Measurements from ENCODE around the gene ENTR1. TPM values are rescaled to one million over a fixed set of nuclear protein-coding genes. Genes with fewer than 3 reads are reported as not detected.

The ENTR1 gene
- total RNA-seq, 6 experiments from 2014 or later: 40.8 to 55.1 (median 43.7) TPM

DNA sequence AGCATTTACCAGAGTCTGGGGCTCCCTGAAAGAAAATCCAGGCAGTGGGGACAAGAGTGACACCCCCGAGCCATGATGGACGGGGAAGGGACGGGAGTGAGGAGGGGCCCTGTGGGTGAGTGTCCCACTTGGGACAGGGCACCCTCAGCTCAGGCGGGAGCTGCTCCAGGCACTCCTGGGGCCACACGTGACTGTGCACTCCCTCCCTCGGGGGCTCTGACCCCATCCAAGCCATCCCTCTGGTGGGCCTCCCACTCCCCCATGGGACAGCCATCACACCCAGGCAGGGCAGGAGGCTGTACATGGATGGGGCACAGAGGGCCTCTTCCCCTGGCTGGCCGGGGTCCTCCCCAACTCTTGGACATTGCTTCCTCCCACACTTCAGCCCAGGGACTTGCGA is 34.0 kb downstream of the ENTR1 start:
- 0 out of 2 replicates have a peak, but pooled peaks cover 2% of the 10 kb centered on the region for H3K27me3 Mint-ChIP-seq (ENCODE audit: insufficient read depth)
- H3K4me3 Mint-ChIP-seq: no peak overlapping the region
- peaks cover 13% of the 10 kb centered on the region for H3K4me1 Mint-ChIP-seq (ENCODE audit: low read depth)
- H3K27ac Mint-ChIP-seq: no peak overlapping the region
- TF ChIP-seq CTCF (IDR thresholded peaks at IDR 0.05): no peak
- no peaks in the 10 kb centered on the region; the same call in 1 of the 2 replicates for H3K36me3 Mint-ChIP-seq (ENCODE audit: low read depth)
- DNase-seq: no peak
- no peaks in the 10 kb centered on the region for H3K9me3 Mint-ChIP-seq

- Mint-ChIP-seq H3K27ac (no peak overlapping the region), H3K4me3 (no peak overlapping the region), H3K27me3 (ENCODE audit: insufficient read depth) (0 out of 2 replicates have a peak, but pooled peaks cover 2% of the 10 kb centered on the region), H3K9me3 (no peaks in the 10 kb centered on the region), H3K4me1 (ENCODE audit: low read depth) (peaks cover 13% of the 10 kb centered on the region), H3K36me3 (ENCODE audit: low read depth) (no peaks in the 10 kb centered on the region; the same call in 1 of the 2 replicates)
- DNase-seq: no peak
- peak; percentile 11; the same call in 1 of the 2 replicates for TF ChIP-seq CTCF (IDR thresholded peaks at IDR 0.05)
Observed at GRCh38 chr9:136375096-136375495, 35.3 kb downstream of the ENTR1 start.

DNA sequence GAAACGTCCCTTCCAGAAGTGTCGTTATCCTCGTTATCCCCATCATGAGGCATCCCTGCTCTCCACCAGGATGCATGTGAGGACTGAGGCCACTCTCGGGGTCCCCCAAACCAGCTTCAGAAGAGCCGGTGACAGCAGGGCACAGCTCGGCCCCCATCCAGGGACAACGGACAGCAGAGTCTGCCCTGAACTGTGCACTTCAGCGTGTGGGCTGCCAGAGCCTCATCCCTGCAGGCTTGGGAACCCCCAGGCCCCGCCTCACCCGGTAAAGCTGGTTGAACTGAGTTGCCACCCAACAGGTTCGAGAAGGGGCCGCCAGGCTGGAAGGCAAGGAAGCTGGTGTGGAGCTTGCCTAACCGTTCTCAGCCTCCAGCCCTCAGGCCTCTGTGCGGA is 36.2 kb downstream of the ENTR1 start:
- no peak for DNase-seq
- Mint-ChIP-seq H3K27ac (no peak overlapping the region), H3K4me1 (ENCODE audit: low read depth) (peaks cover 13% of the 10 kb centered on the region), H3K4me3 (no peak overlapping the region), H3K27me3 (ENCODE audit: insufficient read depth) (0 out of 2 replicates have a peak, but pooled peaks cover 2% of the 10 kb centered on the region), H3K9me3 (no peaks in the 10 kb centered on the region), H3K36me3 (ENCODE audit: low read depth) (no peaks in the 10 kb centered on the region; the same call in 1 of the 2 replicates)
- no peak for TF ChIP-seq CTCF (IDR thresholded peaks at IDR 0.05)

DNA sequence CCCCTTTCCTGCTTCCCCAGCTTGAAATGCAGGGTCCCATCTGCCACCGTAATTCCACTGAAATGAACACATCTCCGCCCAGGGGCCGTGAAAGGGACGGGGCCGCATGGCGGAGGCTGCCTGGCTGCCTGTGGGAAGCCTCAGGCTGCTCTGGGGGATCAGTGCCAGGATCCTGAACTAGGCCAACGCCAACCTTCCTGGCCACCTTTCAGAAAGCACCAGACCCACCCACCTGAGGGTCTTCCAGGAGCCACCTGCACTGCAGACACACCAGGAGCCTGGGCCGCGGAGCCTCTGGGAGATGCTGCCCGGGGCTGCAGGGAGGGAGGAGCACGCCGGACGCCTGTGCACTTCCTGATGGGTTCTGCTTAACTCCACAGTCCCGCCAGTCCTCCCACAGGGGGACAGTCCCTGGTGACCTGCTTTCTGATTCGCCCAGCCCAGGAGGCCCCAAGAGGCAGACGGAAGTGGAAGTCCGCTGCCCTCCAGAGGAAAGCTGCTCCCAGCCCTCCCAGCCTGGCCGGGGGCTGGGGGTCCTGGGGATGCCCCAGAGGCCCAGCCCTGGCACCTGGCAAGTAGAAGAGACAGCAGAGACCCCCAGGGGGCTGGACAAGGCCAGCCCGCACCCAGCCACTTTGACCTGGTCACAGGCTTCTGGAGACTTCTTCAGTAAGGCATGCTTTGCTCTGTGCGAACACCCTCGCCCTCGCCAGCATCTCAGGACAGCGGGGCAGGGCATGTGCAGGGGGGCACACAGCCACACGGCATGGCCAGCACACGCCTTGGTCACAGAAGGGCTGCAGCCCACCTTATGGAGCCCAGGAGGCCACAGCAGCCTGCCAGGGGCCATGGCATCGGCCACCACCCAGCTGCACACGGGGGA is 36.9 kb downstream of the ENTR1 start, which contains the start of gene CARD9:
Gene CARD9 (minus strand): TSS at position 370 of the 883 bp plus-strand sequence. CDS start 1,591 bp downstream, outside the sequence.
- H3K9me3 Mint-ChIP-seq: no peaks in the 10 kb centered on the region
- peak within 1 kb of the TSS; percentile 83 for H3K4me3 Mint-ChIP-seq
- peaks cover 13% of the 10 kb centered on the region for H3K4me1 Mint-ChIP-seq (ENCODE audit: low read depth)
- no peaks in the 10 kb centered on the region; the same call in 1 of the 2 replicates for H3K36me3 Mint-ChIP-seq (ENCODE audit: low read depth)
- no peak for TF ChIP-seq CTCF (IDR thresholded peaks at IDR 0.05)
- H3K27me3 Mint-ChIP-seq (ENCODE audit: insufficient read depth): peaks cover 2% of the 10 kb centered on the region; the same call in 1 of the 2 replicates
- peak within 1 kb of the TSS; percentile 90 for H3K27ac Mint-ChIP-seq
- peak; percentile 50 for DNase-seq

DNA sequence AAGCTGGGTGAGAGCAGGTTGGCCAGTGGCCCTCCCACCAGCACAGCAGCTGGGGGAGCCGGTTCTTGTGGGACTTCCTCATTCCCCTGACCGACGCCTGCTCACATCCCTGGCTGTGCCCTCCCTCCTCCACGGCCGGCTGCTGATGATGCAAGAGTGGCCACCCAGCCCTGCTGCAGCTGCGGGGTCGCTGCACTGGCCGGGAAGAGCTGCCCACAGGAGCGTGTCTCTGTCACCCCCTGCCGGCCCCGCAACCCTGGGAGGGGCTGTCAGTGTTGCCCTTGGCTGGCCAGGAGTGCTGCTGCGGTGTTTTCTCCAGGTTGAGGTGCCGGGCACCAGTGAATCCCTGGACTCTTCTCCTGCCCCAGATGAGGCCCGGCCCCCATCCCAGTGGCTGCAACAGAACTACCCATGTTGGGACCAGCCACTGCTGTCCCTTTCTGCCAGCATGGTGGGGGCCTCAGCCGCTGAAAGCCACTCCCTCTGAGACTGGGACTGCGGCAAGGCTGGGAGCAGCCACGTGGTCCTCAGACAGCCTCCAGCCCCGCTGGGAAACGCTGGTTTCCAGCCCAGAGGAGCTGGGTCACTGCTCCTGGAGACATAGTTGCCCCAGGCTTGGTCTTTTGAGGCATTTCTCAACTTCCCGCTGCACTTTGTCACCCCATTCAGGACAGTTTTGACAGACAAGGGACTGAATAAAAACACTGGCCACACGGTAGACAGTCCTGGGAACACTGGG is 37.7 kb downstream of the ENTR1 start:
- peak; percentile 58 for TF ChIP-seq CTCF (IDR thresholded peaks at IDR 0.05)
- no peaks in the 10 kb centered on the region for H3K9me3 Mint-ChIP-seq
- DNase-seq: peak; percentile 75
- H3K4me3 Mint-ChIP-seq: peak overlapping the region; percentile 83
- peaks cover 2% of the 10 kb centered on the region; the same call in 1 of the 2 replicates for H3K27me3 Mint-ChIP-seq (ENCODE audit: insufficient read depth)
- H3K4me1 Mint-ChIP-seq (ENCODE audit: low read depth): peaks cover 13% of the 10 kb centered on the region
- H3K36me3 Mint-ChIP-seq (ENCODE audit: low read depth): no peaks in the 10 kb centered on the region; the same call in 1 of the 2 replicates
- peak overlapping the region; percentile 90 for H3K27ac Mint-ChIP-seq

Measured in HFFc6 (cell line).